PC-3 (cell line): ENCODE measurements around the gene TMPRSS2.

Experiments
- CTCF ChIP-seq: fragments of 300-600 bp; sonication (generic); conservative IDR thresholded peaks from 2 replicates; pipeline ENCODE4 v1.5.1; 2017; ENCODE audit warnings: antibody characterized with exemption, low read depth, mild to moderate bottlenecking, low read length
- EZH2 ChIP-seq: fragments of 300-600 bp; sonication (generic); IDR thresholded peaks from one replicate; pipeline ENCODE4 v1.6.1; 2017; ENCODE audit warnings: antibody characterized with exemption, mild to moderate bottlenecking, low read length; ENCODE audit not compliant: unreplicated experiment

GRCh38 chr21:41442481-41443186 lies 65.3 kb downstream of the TMPRSS2 start:
- TF ChIP-seq CTCF (no peak), EZH2 (no peak)
